NT2/D1 (cell line): ENCODE data around the gene PRAMEF8.
"Not testable (repeated sequence)": the region's sequence is repeated elsewhere in the genome, so short reads cannot be mapped to it uniquely, and the experiment has no call there.

Source experiments
- DNase-seq: peaks from one replicate; pipeline ENCODE4 v3.0.0-alpha.2; 2011; ENCODE audit warnings: low read depth, low spot score
- H3K27me3 ChIP-seq: 2 replicates; pipeline ENCODE4 v1.6.0; 2011; ENCODE audit warnings: mild to moderate bottlenecking; ENCODE audit not compliant: insufficient read length, insufficient read depth
- H3K36me3 ChIP-seq: 2 replicates; pipeline ENCODE4 v1.6.1; 2011; ENCODE audit warnings: mild to moderate bottlenecking, low read length, mixed read lengths; ENCODE audit not compliant: insufficient read depth, insufficient read length
- H3K4me1 ChIP-seq: 2 replicates; pipeline ENCODE4 v1.5.1; 2011; ENCODE audit not compliant: insufficient read depth, insufficient read length
- H3K4me3 ChIP-seq: 2 replicates; pipeline ENCODE4 v1.5.1; 2011; ENCODE audit warnings: low read depth; ENCODE audit not compliant: insufficient read length
- H3K9ac ChIP-seq: 2 replicates; pipeline ENCODE4 v1.6.0; 2011; ENCODE audit warnings: low read depth; ENCODE audit not compliant: insufficient read length
- H3K9me3 ChIP-seq: 2 replicates; pipeline ENCODE4 v1.5.1; 2011; ENCODE audit warnings: mild to moderate bottlenecking, low read length; ENCODE audit not compliant: insufficient read depth

PRAMEF8 gene

DNA sequence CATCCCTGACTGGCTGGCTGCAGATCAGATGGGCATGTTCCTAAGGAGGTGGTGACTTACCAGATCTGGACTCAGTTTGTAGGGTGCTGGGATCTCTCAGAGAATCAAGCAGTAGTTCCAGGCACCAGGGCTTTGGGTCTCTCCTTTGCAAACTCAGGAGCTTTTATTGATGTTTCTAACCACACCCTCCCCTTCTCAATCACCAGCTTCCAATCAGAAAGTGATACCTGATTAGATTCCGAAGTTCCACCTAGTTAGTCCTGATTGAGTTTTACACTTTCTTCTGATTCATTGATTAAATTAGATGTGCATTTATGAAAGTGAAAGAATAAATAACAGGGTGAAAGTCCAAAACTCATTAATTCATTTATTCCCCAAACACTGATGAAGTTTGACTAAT, at the start of gene PRAMEF8:
PRAMEF8 (minus strand) TSS at position 101 of the 400 bp plus-strand sequence. CDS start 1,046 bp downstream, outside the sequence.
- not testable (repeated sequence) for H3K9ac ChIP-seq, H3K27me3 ChIP-seq, H3K36me3 ChIP-seq, H3K4me3 ChIP-seq, DNase-seq, H3K9me3 ChIP-seq, H3K4me1 ChIP-seq

DNA sequence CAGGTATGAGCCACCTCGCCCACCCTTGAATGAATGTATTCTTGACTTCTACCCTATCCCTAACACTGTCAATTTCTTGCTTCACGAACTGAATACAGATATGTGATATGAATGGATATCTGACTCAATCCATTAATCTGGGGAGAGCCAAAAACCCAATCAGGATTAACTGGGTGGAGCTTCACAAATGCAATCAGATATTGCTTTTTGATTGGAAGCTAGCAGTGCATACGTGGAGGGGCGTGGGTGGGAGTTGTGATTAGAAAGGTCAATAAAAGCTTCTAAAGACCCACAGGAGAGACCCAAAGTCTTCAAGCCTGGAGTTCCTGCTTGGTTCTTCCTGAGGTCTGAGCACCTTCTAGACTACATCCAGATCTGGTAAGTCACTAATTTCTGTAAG, 30.3 kb upstream of the PRAMEF8 start, which contains the start of gene PRAMEF15:
PRAMEF15 (plus strand) TSS at position 301 of the 400 bp plus-strand sequence. CDS start 2,827 bp downstream, outside the sequence.
- H3K9ac ChIP-seq, H3K27me3 ChIP-seq, H3K4me3 ChIP-seq, H3K4me1 ChIP-seq, H3K9me3 ChIP-seq, H3K36me3 ChIP-seq, DNase-seq: not testable (repeated sequence)

DNA sequence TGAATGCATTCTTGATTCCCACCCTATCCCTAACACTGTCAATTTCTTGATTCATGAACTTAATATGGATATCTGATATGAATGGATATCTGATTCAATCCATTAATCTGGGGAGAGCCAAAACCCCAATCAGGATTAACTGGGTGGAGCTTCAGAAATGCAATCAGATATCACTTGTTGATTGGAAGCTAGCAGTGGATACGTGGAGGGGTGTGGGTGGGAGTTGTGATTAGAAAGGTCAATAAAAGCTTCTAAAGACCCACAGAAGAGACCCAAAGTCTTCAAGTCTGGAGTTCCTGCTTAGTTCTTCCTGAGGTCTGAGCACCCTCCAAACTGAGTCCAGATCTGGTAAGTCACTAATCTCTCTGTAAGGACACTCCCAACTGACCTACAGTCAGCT, 18.3 kb upstream of the PRAMEF8 start, which contains the start of gene PRAMEF33:
PRAMEF33 (plus strand) TSS at position 301 of the 400 bp plus-strand sequence. CDS start 2,416 bp downstream, outside the sequence.
- not testable (repeated sequence) for H3K36me3 ChIP-seq, H3K27me3 ChIP-seq, H3K9ac ChIP-seq, H3K9me3 ChIP-seq, H3K4me3 ChIP-seq, H3K4me1 ChIP-seq, DNase-seq

DNA sequence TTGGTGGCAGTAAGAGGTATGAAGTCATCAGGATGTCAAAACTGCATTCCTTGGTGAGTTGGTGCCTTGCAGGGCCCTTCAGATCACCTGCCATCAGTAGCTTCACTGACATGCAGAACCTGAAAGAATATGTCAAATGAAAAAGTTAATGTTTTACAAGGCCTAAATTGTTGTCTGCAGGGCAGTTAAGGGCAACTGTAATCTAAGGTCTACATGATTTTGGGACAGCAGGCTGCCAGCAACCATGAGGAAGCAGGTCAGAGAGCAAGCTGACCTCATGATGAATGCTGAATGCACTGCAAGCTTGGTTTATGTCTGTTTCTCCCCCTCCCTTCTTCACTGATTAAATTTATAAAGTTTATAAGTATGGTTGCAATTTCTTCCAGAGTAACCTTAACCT, 17.3 kb upstream of the PRAMEF8 start:
- not testable (repeated sequence) for H3K36me3 ChIP-seq, DNase-seq, H3K4me1 ChIP-seq

DNA sequence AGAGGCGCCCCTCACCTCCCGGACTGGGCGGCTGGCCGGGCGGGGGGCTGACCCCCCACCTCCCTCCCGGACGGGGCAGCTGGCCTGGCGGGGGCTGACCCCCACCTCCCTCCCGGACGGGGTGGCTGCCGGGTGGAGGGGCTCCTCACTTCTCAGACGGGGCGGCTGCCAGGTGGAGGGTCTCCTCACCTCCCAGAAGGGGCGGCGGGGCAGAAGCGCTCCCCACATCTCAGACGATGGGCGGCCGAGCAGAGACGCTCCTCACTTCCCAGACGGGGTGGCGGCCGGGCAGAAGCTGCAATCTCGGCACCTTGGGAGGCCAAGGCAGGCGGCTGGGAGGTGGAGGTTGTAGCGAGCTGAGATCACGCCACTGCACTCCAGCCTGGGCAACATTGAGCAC, 13.8 kb upstream of the PRAMEF8 start:
- H3K9ac ChIP-seq, H3K36me3 ChIP-seq, H3K27me3 ChIP-seq, H3K4me1 ChIP-seq, DNase-seq, H3K9me3 ChIP-seq, H3K4me3 ChIP-seq: not testable (repeated sequence)

More for the DNA sequence above, 17.3 kb upstream of the PRAMEF8 start:
- not testable (repeated sequence) for H3K27me3 ChIP-seq, H3K9ac ChIP-seq, H3K9me3 ChIP-seq, H3K4me3 ChIP-seq

DNA sequence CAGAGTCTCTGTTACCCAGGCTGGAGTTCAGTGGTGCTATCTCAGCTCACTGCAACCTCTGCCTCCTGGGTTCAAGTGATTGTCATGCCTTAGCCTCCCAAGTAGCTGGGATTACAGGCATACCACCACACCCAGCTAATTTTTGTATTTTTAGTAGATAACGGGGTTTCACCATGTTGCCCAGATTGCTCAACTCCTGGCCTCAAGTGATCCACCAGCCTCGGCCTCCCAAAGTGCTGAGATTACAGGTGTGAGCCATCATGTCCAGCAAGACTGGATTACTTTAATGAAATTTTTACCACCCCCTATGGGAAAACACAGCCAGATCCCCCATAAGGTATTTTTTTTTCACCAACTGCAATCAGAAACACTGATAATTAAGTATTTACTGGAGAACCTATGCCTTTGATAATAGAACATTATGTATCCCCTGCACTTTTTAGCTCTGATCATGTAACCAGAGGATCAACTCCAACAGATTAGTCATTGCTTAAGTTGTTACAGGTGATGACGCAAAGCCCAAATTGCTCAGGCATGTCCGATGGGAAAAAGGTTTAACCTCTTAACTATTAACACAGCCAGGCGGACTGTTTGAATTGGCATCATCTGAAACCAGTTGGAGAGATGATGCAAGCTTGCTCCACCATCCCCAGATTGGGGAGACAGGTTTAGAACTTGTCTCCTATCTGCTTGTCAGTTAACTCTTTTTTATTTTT, 12.4 kb upstream of the PRAMEF8 start:
- DNase-seq, H3K4me1 ChIP-seq, H3K9me3 ChIP-seq, H3K4me3 ChIP-seq, H3K36me3 ChIP-seq, H3K27me3 ChIP-seq, H3K9ac ChIP-seq: not testable (repeated sequence)

DNA sequence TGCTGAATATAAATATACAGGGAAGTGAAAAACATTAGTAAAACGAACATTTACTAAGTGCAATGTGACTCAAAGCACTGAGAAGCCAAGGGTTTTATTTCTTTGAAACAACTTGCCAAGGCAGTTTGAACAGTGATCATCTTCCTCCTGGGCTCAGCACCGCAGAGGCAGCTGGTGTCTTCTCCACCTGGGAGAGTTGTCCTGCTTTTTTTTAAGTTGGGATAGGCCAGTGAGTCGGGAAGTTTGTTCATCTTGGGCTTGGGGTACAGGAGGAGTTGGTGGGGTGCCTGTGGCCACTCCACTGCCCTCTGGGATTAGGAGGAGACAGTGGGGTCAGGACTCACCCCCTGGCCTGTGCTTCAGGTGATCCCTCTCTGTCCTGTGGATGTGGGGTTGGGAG, 4.1 kb upstream of the PRAMEF8 start:
- DNase-seq, H3K27me3 ChIP-seq, H3K9me3 ChIP-seq, H3K36me3 ChIP-seq, H3K4me1 ChIP-seq, H3K9ac ChIP-seq, H3K4me3 ChIP-seq: not testable (repeated sequence)

DNA sequence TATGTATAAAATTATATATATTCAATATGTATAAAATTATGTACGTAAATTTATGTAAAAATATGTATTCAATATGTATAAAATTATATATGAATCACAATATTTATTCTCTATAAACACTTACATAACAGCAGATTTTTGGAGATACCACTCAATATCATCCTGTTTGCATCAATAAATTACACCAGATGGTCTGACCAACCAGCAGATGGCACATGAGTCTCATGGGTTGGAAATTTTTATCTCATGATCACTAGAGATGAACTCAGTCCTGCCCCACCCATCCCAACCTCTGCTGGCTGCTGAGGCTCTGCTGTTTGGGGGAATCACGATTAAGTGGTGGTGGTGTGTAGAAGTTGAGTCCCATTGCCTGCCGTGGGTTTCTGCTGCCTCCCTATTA, 5.3 kb downstream of the PRAMEF8 start:
- H3K36me3 ChIP-seq, H3K9me3 ChIP-seq, DNase-seq, H3K4me3 ChIP-seq, H3K27me3 ChIP-seq, H3K4me1 ChIP-seq, H3K9ac ChIP-seq: not testable (repeated sequence)

DNA sequence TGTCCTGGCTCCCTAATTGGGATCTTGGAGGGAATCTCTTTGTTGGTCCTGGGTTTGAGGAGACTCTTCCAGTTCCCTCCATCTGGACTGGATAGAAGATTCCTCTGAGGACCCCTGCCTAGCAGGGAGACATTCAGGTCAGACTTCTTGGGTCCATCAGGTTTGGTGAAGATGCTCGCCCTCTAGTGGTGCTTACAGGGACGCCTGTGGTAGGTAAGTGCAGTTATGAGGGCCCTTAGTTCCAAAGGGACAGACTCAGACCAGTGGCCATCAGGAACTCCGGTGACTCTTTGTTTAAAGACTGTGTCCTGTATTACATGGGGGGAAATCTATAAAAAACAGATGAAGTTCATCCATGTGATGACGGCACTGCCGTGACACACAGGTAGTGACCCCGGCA, 7.9 kb downstream of the PRAMEF8 start:
- not testable (repeated sequence) for H3K9me3 ChIP-seq, H3K4me1 ChIP-seq, H3K9ac ChIP-seq, H3K27me3 ChIP-seq, DNase-seq, H3K4me3 ChIP-seq, H3K36me3 ChIP-seq

DNA sequence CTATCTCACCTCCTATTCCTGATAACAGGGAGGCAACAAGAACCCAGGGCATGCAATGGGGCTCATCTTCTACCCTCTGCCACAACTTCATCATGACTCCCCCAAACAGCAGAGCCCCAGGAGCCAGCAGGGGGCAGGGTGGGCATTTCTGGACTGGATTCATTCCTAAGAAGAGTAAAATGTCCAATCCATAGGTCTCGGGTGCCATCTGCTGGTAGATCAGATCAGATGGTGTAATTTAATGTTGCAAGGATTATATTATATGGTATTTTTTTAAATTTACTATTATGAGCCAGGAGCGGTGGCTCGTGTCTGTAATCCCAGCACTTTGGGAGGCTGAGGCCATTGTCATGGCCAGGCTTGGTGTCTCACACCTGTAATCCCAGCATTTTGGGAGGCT, 19.8 kb downstream of the PRAMEF8 start:
- not testable (repeated sequence) for H3K27me3 ChIP-seq, DNase-seq, H3K9me3 ChIP-seq, H3K4me1 ChIP-seq, H3K4me3 ChIP-seq, H3K9ac ChIP-seq, H3K36me3 ChIP-seq

DNA sequence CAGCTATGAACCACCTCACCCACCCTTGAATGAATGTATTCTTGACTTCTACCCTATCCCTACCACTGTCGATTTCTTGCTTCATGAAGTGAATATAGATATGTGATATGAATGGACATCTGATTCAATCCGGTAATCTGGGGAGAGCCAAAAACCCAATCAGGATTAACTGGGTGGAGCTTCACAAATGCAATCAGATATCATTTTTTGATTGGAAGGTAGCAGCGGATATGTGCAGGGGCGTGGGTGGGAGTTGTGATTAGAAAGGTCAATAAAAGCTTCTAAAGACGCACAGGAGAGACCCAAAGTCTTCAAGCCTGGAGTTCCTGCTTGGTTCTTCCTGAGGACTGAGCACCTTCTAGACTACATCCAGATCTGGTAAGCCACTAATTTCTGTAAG, 31.0 kb downstream of the PRAMEF8 start, which contains the start of gene PRAMEF5:
PRAMEF5 (plus strand) TSS at position 301 of the 400 bp plus-strand sequence. CDS start 5,071 bp downstream, outside the sequence.
- H3K36me3 ChIP-seq, H3K9me3 ChIP-seq, H3K4me3 ChIP-seq, H3K27me3 ChIP-seq, DNase-seq, H3K4me1 ChIP-seq, H3K9ac ChIP-seq: not testable (repeated sequence)

DNA sequence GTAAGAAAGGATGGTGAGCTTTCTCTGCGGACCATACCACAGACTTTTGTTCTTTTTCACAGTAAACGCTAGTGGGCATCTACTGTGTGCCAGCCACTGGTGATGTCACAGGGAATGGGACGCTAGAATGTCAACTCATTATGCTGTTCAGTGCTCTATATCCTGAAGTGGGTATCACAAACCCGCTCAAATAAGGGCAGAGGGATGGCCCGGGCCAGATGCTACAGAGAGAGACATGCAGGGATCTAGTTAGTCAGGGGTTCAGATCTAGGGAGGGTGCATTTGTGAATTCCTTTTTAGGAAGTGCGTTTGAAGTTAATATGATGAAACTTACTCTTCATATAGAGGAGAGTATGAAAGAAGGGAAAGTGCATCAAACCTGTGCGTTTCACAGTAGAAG, 37.8 kb downstream of the PRAMEF8 start:
- H3K9me3 ChIP-seq, H3K36me3 ChIP-seq, DNase-seq, H3K4me1 ChIP-seq, H3K9ac ChIP-seq, H3K4me3 ChIP-seq: not testable (repeated sequence)
- peaks cover 13% of the 10 kb centered on the region for H3K27me3 ChIP-seq
